NCI-H2227 (cell line): ENCODE measurements around the gene DNAJB6.

Experiments used
- DNase-seq: peaks from one replicate; lab custom pipeline; 2025; ENCODE audit not compliant: unreplicated experiment; lab: John Stamatoyannopoulos, UW

DNAJB6 gene

GRCh38 chr7:157394246-157395191 lies 57.7 kb downstream of the DNAJB6 start:
- no peak for DNase-seq

- no peak for DNase-seq
Observed at GRCh38 chr7:157395206-157395605, 58.4 kb downstream of the DNAJB6 start.

- DNase-seq, result no peak
Observed at GRCh38 chr7:157396316-157397035, 59.7 kb downstream of the DNAJB6 start.

- no peak for DNase-seq
Observed at GRCh38 chr7:157397036-157397720, 60.4 kb downstream of the DNAJB6 start.

- DNase-seq, result no peak
Observed at GRCh38 chr7:157397731-157398691, 61.2 kb downstream of the DNAJB6 start.

GRCh38 chr7:157399086-157399687 lies 62.4 kb downstream of the DNAJB6 start:
- DNase-seq, result no peak

- no peak for DNase-seq
Observed at GRCh38 chr7:157400171-157400860, 63.5 kb downstream of the DNAJB6 start.

- DNase-seq, result no peak
Observed at GRCh38 chr7:157401567-157402387, 65.0 kb downstream of the DNAJB6 start.

- no peak for DNase-seq
Observed at GRCh38 chr7:157402388-157402703, 65.5 kb downstream of the DNAJB6 start.

GRCh38 chr7:157402911-157403534 lies 66.2 kb downstream of the DNAJB6 start:
- DNase-seq, result no peak

- no peak for DNase-seq
Observed at GRCh38 chr7:157403646-157404401, 67.0 kb downstream of the DNAJB6 start.

- no peak for DNase-seq
Observed at GRCh38 chr7:157404845-157405481, 68.2 kb downstream of the DNAJB6 start.

- DNase-seq, result no peak
Observed at GRCh38 chr7:157405501-157405900, 68.7 kb downstream of the DNAJB6 start.

- no peak for DNase-seq
Observed at GRCh38 chr7:157405914-157406810, 69.4 kb downstream of the DNAJB6 start.

GRCh38 chr7:157406971-157407370 lies 70.2 kb downstream of the DNAJB6 start:
- no peak for DNase-seq
